Measurements from ENCODE around the gene RNF123. TPM values are rescaled to one million over a fixed set of nuclear protein-coding genes. Genes with fewer than 3 reads are reported as not detected.

The RNF123 gene
- total and polyA plus RNA-seq, 10 of the 15 experiments (the other 5 are each of a cell fraction or from before 2014, with no cell fraction given): 4.2 to 31.5 (median 17.6) TPM

DNA sequence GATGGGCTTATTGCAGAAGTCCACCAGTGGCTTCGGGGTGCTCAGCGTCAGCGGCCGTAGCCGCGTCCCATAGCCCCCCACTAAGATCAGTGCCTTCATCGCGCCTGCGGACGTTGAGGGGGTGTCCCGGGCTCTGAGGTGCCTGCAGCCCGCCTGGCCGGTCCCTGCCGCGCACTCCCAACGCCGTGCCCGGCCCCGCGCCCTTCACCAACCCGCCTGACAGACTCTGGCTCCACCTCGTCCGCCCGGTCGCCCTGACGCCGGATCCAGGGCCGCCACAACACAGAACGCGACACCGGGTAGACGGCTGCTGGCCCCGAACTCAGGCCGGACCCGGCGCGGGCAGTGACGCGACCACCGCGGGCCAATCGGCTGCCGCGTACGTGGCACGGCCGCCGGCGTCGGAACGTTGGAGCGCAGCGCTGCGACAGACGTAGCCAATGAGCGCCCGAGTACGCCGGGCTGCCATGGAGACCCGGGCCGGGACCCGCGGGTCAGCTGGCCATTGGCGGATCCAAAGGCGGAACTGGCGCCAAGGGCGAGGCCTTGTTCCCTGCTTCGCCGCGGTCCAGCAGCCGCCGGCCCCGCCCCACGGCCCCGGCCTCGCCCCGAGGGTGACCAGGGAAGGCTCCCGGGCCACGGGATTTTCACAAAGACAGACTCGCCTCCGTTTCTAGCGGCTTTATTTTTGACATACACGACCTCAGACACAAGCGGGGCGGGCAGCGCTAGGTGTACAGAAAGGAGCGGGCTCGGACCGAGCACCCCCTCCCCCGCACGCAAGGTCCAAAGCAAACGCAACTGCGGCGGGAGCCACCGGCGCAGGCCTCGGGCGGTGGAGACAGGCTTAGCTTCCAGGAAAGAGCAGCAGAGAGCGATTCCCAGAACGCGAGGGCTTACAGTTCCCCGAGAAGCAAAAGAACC is 34.5 kb downstream of the RNF123 start, which contains the start of gene GMPPB (continued):
- TF ChIP-seq LARP7 (IDR thresholded peaks at IDR 0.05) (peak; percentile 83), EGR1 (IDR thresholded peaks at IDR 0.05; ENCODE audit: borderline replicate concordance in 1 of 2, low read depth in 2 of 2, low read length in 2 of 2) (peak; percentile 61 to 92; a peak in 2 of 3 replicates), SRF (IDR thresholded peaks at IDR 0.05; ENCODE audit: low read depth in 2 of 2, low read length in 2 of 2) (peak in 1 of 2 experiments; percentile 61; a peak in 2 of 4 replicates), TARDBP (IDR thresholded peaks at IDR 0.05; ENCODE audit: borderline replicate concordance) (peak; percentile 47; the same call in 1 of the 2 replicates), ZSCAN29 (IDR thresholded peaks at IDR 0.05) (no peak), RB1 (IDR thresholded peaks at IDR 0.05; ENCODE audit: borderline replicate concordance) (peak; percentile 51; the same call in 1 of the 2 replicates), MXI1 (IDR thresholded peaks at IDR 0.05; ENCODE audit: low read depth, low read length) (peak; percentile 62), SPI1 (IDR thresholded peaks at IDR 0.05; ENCODE audit: borderline replicate concordance, insufficient read depth, low read depth, low read length) (peak; percentile 68), YY1 (IDR thresholded peaks at IDR 0.05; ENCODE audit: low read depth, low read length) (0 out of 2 replicates have a peak, but pooled peaks have one; percentile 10)
- TF ChIP-seq, protein P1, sequence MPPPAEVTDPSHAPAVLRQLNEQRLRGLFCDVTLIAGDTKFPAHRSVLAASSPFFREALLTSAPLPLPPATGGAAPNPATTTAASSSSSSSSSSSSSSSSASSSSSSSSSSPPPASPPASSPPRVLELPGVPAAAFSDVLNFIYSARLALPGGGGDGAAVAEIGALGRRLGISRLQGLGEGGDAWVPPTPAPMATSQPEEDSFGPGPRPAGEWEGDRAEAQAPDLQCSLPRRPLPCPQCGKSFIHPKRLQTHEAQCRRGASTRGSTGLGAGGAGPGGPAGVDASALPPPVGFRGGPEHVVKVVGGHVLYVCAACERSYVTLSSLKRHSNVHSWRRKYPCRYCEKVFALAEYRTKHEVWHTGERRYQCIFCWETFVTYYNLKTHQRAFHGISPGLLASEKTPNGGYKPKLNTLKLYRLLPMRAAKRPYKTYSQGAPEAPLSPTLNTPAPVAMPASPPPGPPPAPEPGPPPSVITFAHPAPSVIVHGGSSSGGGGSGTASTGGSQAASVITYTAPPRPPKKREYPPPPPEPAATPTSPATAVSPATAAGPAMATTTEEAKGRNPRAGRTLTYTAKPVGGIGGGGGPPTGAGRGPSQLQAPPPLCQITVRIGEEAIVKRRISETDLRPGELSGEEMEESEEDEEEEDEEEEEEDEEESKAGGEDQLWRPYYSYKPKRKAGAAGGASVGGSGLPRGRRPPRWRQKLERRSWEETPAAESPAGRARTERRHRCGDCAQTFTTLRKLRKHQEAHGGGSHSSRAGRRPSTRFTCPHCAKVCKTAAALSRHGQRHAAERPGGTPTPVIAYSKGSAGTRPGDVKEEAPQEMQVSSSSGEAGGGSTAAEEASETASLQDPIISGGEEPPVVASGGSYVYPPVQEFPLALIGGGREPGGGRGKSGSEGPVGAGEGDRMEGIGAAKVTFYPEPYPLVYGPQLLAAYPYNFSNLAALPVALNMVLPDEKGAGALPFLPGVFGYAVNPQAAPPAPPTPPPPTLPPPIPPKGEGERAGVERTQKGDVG (CRISPR knock-in tag; IDR thresholded peaks at IDR 0.05): no peak
- TF ChIP-seq, protein P2, sequence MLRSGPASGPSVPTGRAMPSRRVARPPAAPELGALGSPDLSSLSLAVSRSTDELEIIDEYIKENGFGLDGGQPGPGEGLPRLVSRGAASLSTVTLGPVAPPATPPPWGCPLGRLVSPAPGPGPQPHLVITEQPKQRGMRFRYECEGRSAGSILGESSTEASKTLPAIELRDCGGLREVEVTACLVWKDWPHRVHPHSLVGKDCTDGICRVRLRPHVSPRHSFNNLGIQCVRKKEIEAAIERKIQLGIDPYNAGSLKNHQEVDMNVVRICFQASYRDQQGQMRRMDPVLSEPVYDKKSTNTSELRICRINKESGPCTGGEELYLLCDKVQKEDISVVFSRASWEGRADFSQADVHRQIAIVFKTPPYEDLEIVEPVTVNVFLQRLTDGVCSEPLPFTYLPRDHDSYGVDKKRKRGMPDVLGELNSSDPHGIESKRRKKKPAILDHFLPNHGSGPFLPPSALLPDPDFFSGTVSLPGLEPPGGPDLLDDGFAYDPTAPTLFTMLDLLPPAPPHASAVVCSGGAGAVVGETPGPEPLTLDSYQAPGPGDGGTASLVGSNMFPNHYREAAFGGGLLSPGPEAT (IDR thresholded peaks at IDR 0.05; ENCODE audit: low read depth): peak; percentile 59; the same call in 1 of the 2 replicates
